Ovary (tissue), 9 donors: ENCODE measurements around the gene STMN3. TPM values are rescaled to one million over a fixed set of nuclear protein-coding genes. Genes with fewer than 3 reads are reported as not detected.

Experiments
- DNase-seq, 5 donors: peaks; one replicate each; pipeline ENCODE4 v3.0.0-alpha.2; 2019 to 2020
- H3K27ac ChIP-seq, 2 donors: fragments of 200-600 bp; one replicate each; pipeline versions ENCODE4 v1.5.1 to v1.8.0; 2019 to 2022
- H3K27me3 ChIP-seq: fragments of 200-600 bp; one replicate; pipeline ENCODE4 v1.8.0; 2022
- H3K36me3 ChIP-seq: fragments of 200-600 bp; sonication (generic); one replicate; pipeline ENCODE4 v1.5.1; 2019
- H3K4me1 ChIP-seq: one replicate; pipeline ENCODE4 v1.8.1; 2013; ENCODE audit warnings: mild to moderate bottlenecking, moderate library complexity; ENCODE audit not compliant: insufficient read depth
- H3K4me3 ChIP-seq: fragments of 200-600 bp; sonication (generic); one replicate; pipeline ENCODE4 v1.5.1; 2017
- H3K9me3 ChIP-seq, 2 donors: fragments of 200-600 bp in 1 of 2; sonication (generic) in 1 of 2; one replicate each; pipeline versions ENCODE4 v1.5.1 to v1.8.1; 2013 to 2019; ENCODE audit warnings: mild to moderate bottlenecking in 1 of 2, moderate library complexity in 1 of 2
- EP300 ChIP-seq: sonication (generic); formaldehyde crosslinking; IDR thresholded peaks from one replicate; pipeline ENCODE4 v1.6.1; 2017; ENCODE audit warnings: antibody characterized with exemption
- POLR2A ChIP-seq: fragments of 450-650 bp; IDR thresholded peaks from one replicate; pipeline ENCODE4 v1.6.1; 2017; ENCODE audit warnings: antibody characterized with exemption, mild to moderate bottlenecking, moderate library complexity
- WGBS, 3 donors: extraction: QIAGEN DNeasy Blood & Tissue Kit in 1 of 3; methylation state at CpG; one replicate each; pipeline versions ENCODE4 v1.1.5 to v1.1.7; 2013 to 2017; 5-methylcytosine and 5-hydroxymethylcytosine counted together
- intact Hi-C, 4 donors: fragments of 100-400 bp; cut with DNase I; formaldehyde crosslinking; loops; one replicate each; pipeline versions ENCODE4 v1.11.0 to v1.15.1; 2022 to 2023
- polyA plus RNA-seq, 2 donors: library from polyadenylated mRNA; stranded (reverse); fragments of 200-250 nt in 1 of 2; fragments of 350-450 nt in 1 of 2; fragmentation: Illumina TruSeq in 1 of 2; extraction: RNeasy Lipid Tissue Mini Kit (QIAGEN cat#74804) in 1 of 2; gene quantifications; one replicate each; pipeline ENCODE4 v1.2.3, GENCODE V29; 2013 to 2014
- small RNA-seq: library from RNA; depleted of rRNA; stranded (forward); fragments of <200 nt; gene quantifications from one replicate; pipeline ENCODE3, GENCODE V24; 2016
- total RNA-seq, 7 donors: library from RNA; depleted of rRNA in 2 of 7; stranded (reverse); fragments of >200 nt in 2 of 7; fragmentation: NEBNext Ultra II Directional in 3 of 7; extraction: Animal tissue kit (Norgen Biotek cat#: 25700) in 3 of 7; gene quantifications; one replicate each; pipeline versions ENCODE4 v1.1.0 to v1.2.4, GENCODE V29; 2016 to 2023
- TF ChIP-seq, protein P1 (sequence below), 3 donors: fragments of 450-650 bp in 2 of 3; fragments of 200-600 bp in 1 of 3; IDR thresholded peaks; one replicate each; pipeline versions ENCODE4 v1.5.1 to v1.8.0; 2016 to 2022; ENCODE audit warnings: antibody characterized with exemption in 3 of 3, mild to moderate bottlenecking in 1 of 3
- donor health status: DM: no; HTN: no; CAD: no; lungs with moderate emphysema.
- donor health status: DM: no; HTN: no; CAD: no.
- donor health status: Bipolar disorder and iron deficiency.
- donor health status: DM: yes; HTN: yes; CAD: no.
- donor health status: DM: no; HTN: no; CAD: no.
- donor health status: DM: yes; HTN: yes; CAD: no.

The STMN3 gene
- total and polyA plus RNA-seq, 9 donors = 7.4 to 91.1 (median 58.7) TPM

DNA sequence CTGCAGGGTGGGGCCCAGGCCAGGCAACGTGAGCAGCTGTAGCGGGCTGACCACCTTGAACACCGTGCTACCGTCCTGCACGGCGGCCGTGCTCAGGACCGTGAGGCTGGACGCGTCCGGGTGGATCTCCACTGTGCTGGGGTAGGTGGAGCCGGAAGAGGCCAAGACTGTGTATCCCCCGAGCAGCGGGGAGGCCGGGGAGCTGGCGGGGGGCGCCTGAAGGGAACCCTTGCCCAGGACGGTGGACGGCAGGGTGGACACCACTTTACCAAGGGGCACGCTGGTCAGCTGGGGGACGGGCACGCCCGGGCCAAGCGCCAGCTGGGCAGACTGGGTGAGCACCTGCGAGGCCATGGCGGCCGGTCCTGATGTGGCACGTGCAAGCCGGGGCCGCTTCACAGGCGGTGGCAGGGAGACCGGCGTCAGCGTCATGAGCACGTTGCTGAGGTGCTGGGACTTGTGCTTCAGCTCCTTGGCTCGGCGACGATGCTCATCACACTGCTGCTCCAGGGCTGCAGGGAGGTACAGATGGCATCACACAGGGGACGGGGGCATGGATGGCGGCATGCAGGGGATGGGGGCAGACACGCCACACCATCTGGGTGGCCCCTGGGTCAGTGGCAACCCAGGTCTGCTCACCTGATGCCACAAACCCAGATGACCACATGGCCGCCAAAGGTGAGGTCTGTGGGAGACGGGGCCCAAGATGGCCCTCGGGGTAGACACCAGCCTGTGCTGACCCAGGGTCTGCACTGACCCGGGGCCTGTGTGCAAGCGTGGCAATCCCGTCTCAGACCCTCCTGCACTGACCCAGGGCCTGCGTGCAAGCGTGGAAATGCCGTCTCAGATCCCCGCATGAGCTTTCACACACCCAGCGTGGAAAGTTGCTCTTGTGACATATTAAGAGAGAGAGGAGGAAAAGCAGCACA, 62.7 kb downstream of the STMN3 start:
- no peaks in the 10 kb centered on the region for H3K27me3 ChIP-seq
- no peaks in the 10 kb centered on the region for H3K9me3 ChIP-seq
- no peaks in the 10 kb centered on the region for H3K36me3 ChIP-seq
- TF ChIP-seq EP300 (no peak), POLR2A (no peak)
- TF ChIP-seq, protein P1, sequence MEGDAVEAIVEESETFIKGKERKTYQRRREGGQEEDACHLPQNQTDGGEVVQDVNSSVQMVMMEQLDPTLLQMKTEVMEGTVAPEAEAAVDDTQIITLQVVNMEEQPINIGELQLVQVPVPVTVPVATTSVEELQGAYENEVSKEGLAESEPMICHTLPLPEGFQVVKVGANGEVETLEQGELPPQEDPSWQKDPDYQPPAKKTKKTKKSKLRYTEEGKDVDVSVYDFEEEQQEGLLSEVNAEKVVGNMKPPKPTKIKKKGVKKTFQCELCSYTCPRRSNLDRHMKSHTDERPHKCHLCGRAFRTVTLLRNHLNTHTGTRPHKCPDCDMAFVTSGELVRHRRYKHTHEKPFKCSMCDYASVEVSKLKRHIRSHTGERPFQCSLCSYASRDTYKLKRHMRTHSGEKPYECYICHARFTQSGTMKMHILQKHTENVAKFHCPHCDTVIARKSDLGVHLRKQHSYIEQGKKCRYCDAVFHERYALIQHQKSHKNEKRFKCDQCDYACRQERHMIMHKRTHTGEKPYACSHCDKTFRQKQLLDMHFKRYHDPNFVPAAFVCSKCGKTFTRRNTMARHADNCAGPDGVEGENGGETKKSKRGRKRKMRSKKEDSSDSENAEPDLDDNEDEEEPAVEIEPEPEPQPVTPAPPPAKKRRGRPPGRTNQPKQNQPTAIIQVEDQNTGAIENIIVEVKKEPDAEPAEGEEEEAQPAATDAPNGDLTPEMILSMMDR (IDR thresholded peaks at IDR 0.05) = no peak
- no peak overlapping the region for H3K4me3 ChIP-seq
- no peaks in the 10 kb centered on the region for H3K4me1 ChIP-seq
- no peak overlapping the region for H3K27ac ChIP-seq
- DNase-seq = no peak
- intact Hi-C loops = no loop called here
- WGBS, 3 donors = 89 to 91% (median 90%) methylated on average over 42 to 52 of the region's 52 CpGs

Small RNA genes lying within 50 kb of the gene (small RNA-seq; reads per million reads assigned to genes)
- not detected for gene TNFRSF6B

Other genes with a start within 250 kb of the STMN3 start
- gene KCNQ2, start 180.8 kb downstream of the STMN3 start, total RNA-seq = not detected
- not detected for gene KCNQ2, start 180.8 kb downstream of the STMN3 start, polyA plus RNA-seq
- under 1 TPM; 0.36 to 0.94 (median 0.69) TPM for gene EEF1A2, start 154.3 kb downstream of the STMN3 start, total RNA-seq
- gene EEF1A2, start 154.3 kb downstream of the STMN3 start, polyA plus RNA-seq = 1 to 10 TPM in 1 of 2 donors, under 1 TPM in 1; 0.25 to 1.3 TPM
- 100 to 1,000 TPM in 6 of 7 donors, 10 to 100 TPM in 1; 53.8 to 315 (median 201) TPM for gene PPDPF, start 132.7 kb downstream of the STMN3 start, total RNA-seq
- 100 to 1,000 TPM in 1 of 2 donors, 1 to 10 TPM in 1; 4.9 to 232 TPM for gene PPDPF, start 132.7 kb downstream of the STMN3 start, polyA plus RNA-seq
- under 1 TPM in 5 of 7 donors, not detected in 2; 0.08 to 0.46 (median 0.15) TPM for gene PTK6, start 116.0 kb downstream of the STMN3 start, total RNA-seq
- gene PTK6, start 116.0 kb downstream of the STMN3 start, polyA plus RNA-seq = under 1 TPM; 0.07 to 0.08 TPM
- not detected for gene SRMS, start 105.7 kb downstream of the STMN3 start, total RNA-seq
- not detected for gene SRMS, start 105.7 kb downstream of the STMN3 start, polyA plus RNA-seq
- gene FNDC11, start 99.3 kb downstream of the STMN3 start, total RNA-seq = 1 to 10 TPM in 1 of 7 donors, under 1 TPM in 5, not detected in 1; 0.10 to 5.5 (median 0.36) TPM
- gene FNDC11, start 99.3 kb downstream of the STMN3 start, polyA plus RNA-seq = under 1 TPM in 1 of 2 donors, not detected in 1; 0.35 TPM
- gene HELZ2, start 79.2 kb downstream of the STMN3 start, total RNA-seq = 10 to 100 TPM in 6 of 7 donors, 1 to 10 TPM in 1; 9.4 to 19.6 (median 17.6) TPM
- 10 to 100 TPM in 1 of 2 donors, 1 to 10 TPM in 1; 1.8 to 10.5 TPM for gene HELZ2, start 79.2 kb downstream of the STMN3 start, polyA plus RNA-seq
- 10 to 100 TPM in 3 of 7 donors, 1 to 10 TPM in 4; 9.1 to 14.7 (median 9.7) TPM for gene GMEB2, start 26.3 kb downstream of the STMN3 start, total RNA-seq
- gene GMEB2, start 26.3 kb downstream of the STMN3 start, polyA plus RNA-seq = 1 to 10 TPM; 4.1 to 8.6 TPM
- gene RTEL1, start 4.9 kb upstream of the STMN3 start, total RNA-seq = 10 to 100 TPM; 17.0 to 44.2 (median 24.1) TPM
- gene RTEL1, start 4.9 kb upstream of the STMN3 start, polyA plus RNA-seq = 10 to 100 TPM in 1 of 2 donors, 1 to 10 TPM in 1; 6.2 to 11.9 TPM
- gene TNFRSF6B, start 43.2 kb upstream of the STMN3 start, total RNA-seq = 1 to 10 TPM; 2.0 to 6.4 (median 4.1) TPM
- gene TNFRSF6B, start 43.2 kb upstream of the STMN3 start, polyA plus RNA-seq = 1 to 10 TPM in 1 of 2 donors, not detected in 1; 7.0 TPM
- 10 to 100 TPM; 25.6 to 59.5 (median 47.4) TPM for gene ARFRP1, start 54.6 kb upstream of the STMN3 start, total RNA-seq
- 10 to 100 TPM; 15.3 to 38.5 TPM for gene ARFRP1, start 54.6 kb upstream of the STMN3 start, polyA plus RNA-seq
- 10 to 100 TPM; 14.0 to 25.6 (median 18.9) TPM for gene ZGPAT, start 54.6 kb upstream of the STMN3 start, total RNA-seq
- gene ZGPAT, start 54.6 kb upstream of the STMN3 start, polyA plus RNA-seq = 10 to 100 TPM in 1 of 2 donors, 1 to 10 TPM in 1; 1.7 to 26.4 TPM
- gene LIME1, start 83.2 kb upstream of the STMN3 start, total RNA-seq = 10 to 100 TPM in 4 of 7 donors, 1 to 10 TPM in 3; 7.5 to 21.6 (median 13.7) TPM
- gene LIME1, start 83.2 kb upstream of the STMN3 start, polyA plus RNA-seq = 10 to 100 TPM in 1 of 2 donors, under 1 TPM in 1; 0.15 to 15.6 TPM
- 100 to 1,000 TPM in 5 of 7 donors, 10 to 100 TPM in 2; 20.6 to 199 (median 104) TPM for gene SLC2A4RG, start 86.4 kb upstream of the STMN3 start, total RNA-seq
- gene SLC2A4RG, start 86.4 kb upstream of the STMN3 start, polyA plus RNA-seq = 10 to 100 TPM in 1 of 2 donors, 1 to 10 TPM in 1; 2.2 to 66.7 TPM
- gene ZBTB46, start 177.8 kb upstream of the STMN3 start, total RNA-seq = 10 to 100 TPM; 11.4 to 55.1 (median 35.2) TPM
- 10 to 100 TPM in 1 of 2 donors, 1 to 10 TPM in 1; 4.1 to 12.2 TPM for gene ZBTB46, start 177.8 kb upstream of the STMN3 start, polyA plus RNA-seq
- gene ABHD16B, start 208.1 kb upstream of the STMN3 start, total RNA-seq = not detected
- gene ABHD16B, start 208.1 kb upstream of the STMN3 start, polyA plus RNA-seq = under 1 TPM in 1 of 2 donors, not detected in 1; 0.57 TPM
- gene TPD52L2, start 211.8 kb upstream of the STMN3 start, total RNA-seq = 10 to 100 TPM; 51.5 to 78.0 (median 68.8) TPM
- 10 to 100 TPM; 73.3 to 78.9 TPM for gene TPD52L2, start 211.8 kb upstream of the STMN3 start, polyA plus RNA-seq
- gene DNAJC5, start 241.7 kb upstream of the STMN3 start, total RNA-seq = 10 to 100 TPM; 12.4 to 32.8 (median 26.5) TPM
- 10 to 100 TPM; 11.1 to 12.3 TPM for gene DNAJC5, start 241.7 kb upstream of the STMN3 start, polyA plus RNA-seq